ENCODE results near the gene APPL2.

Gene APPL2

DNA sequence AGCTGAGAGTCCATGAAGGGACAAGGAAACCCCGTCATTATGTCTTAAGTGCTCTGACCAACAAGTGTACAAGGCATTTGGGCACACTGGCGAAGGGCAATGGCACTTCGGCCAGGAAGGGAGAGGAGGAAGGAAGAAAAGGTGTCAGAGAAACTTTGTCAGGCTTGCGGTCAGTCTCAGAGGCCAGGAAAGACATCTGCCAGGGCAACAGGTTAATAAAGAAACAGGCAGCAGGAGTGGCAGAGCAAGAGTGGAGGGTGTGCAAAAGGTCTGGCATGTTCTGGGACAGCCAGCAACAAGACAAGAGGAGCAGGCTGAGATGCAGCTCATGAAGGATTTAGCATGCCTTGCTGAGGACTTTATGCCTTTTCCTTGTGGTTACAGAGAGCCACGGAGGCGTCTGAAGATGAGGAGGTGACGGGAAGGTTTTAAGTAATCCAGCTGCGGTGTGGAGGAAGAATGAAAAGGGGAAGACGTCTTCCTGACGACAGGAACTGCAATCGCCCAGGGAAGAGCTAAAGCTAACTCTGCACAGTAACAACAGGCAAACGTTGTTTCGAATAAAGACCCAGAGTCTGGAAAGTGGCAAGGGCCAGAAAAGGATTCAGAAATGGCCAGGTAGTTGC, 13.1 kb downstream of the APPL2 start:
- Mint-ChIP-seq H3K4me3 (no peak overlapping the region), H3K27me3 (ENCODE audit: low read depth) (no peaks in the 10 kb centered on the region), H3K9me3 (no peaks in the 10 kb centered on the region), H3K4me1 (ENCODE audit: low read depth) (peaks cover 24% of the 10 kb centered on the region), H3K36me3 (ENCODE audit: low read depth) (peaks cover 29% of the 10 kb centered on the region), H3K27ac (no peak overlapping the region)

DNA sequence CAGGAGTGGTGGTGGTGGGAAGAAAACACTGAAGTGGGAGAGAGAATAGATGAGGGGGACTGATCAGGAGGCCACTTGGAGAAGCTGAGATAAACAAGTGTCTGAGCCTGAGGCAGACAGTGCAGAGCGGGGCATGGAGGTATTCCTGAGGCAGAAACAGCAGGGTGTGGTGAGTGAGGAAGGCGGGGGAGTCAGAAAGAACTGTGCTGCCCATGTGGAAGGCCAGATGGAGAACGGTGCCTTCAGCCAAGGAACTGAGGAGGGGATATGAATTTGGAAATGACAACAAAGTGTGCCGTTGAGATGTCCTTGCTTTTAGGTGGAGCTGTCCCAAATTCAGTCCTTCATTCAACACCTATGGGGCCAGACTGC, 13.7 kb downstream of the APPL2 start:
- Mint-ChIP-seq H3K36me3 (ENCODE audit: low read depth) (peaks cover 24% of the 10 kb centered on the region), H3K4me3 (no peak overlapping the region), H3K4me1 (ENCODE audit: low read depth) (peaks cover 19% of the 10 kb centered on the region), H3K9me3 (no peaks in the 10 kb centered on the region), H3K27ac (no peak overlapping the region), H3K27me3 (ENCODE audit: low read depth) (no peaks in the 10 kb centered on the region)

- Mint-ChIP-seq H3K27ac (no peak overlapping the region), H3K9me3 (no peaks in the 10 kb centered on the region), H3K36me3 (ENCODE audit: low read depth) (peaks cover 26% of the 10 kb centered on the region), H3K27me3 (ENCODE audit: low read depth) (no peaks in the 10 kb centered on the region), H3K4me1 (ENCODE audit: low read depth) (peaks cover 18% of the 10 kb centered on the region), H3K4me3 (no peak overlapping the region)
Measured at GRCh38 chr12:105221583-105222283, 14.2 kb downstream of the APPL2 start.

GRCh38 chr12:105220929-105221290, 15.1 kb downstream of the APPL2 start:
- no peak overlapping the region for H3K4me3 Mint-ChIP-seq

DNA sequence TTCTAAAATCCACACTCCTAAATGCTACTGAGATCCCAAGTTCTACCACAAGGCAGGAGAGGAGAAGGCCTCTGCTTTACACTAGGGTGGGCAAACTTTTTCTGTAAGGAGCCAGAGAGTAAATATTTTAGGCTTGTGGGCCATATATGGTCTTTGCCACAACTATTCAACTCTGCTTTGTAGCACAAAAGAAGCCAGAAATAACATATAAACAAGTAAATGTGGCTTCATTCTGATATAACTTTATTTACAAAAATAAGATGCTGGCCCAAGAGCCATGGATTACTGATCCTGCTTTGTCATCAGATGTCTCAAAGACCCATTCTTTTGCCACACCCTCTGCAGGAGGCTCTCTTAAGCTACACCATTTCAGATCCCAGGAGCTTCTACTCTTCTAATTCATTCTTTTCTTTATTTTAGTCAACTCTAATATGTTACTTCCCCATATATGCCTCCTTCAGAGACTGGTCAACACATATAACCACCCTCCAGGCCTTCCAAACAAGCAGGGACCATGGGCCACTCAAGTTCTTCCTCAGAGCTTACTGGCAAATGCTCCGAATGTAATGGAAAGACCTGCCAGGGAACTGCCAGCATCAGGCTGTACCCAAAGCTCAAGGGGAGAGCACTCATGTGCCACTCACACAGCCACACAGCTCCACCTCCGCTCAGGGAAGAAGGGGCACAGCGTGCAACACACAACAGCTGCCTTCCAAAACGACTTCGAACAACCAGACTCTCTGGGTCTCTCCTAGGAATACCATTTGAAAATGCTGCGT, 15.6 kb downstream of the APPL2 start:
- H3K27ac Mint-ChIP-seq = no peak overlapping the region

More at GRCh38 chr12:105220929-105221290, 15.1 kb downstream of the APPL2 start:
- no peaks in the 10 kb centered on the region for H3K27me3 Mint-ChIP-seq (ENCODE audit: low read depth)
- peaks cover 12% of the 10 kb centered on the region for H3K4me1 Mint-ChIP-seq (ENCODE audit: low read depth)
- H3K9me3 Mint-ChIP-seq = no peaks in the 10 kb centered on the region
- peaks cover 26% of the 10 kb centered on the region for H3K36me3 Mint-ChIP-seq (ENCODE audit: low read depth)
- H3K27ac Mint-ChIP-seq = no peak overlapping the region

GRCh38 chr12:105219261-105220028, 16.5 kb downstream of the APPL2 start:
- no peak overlapping the region for H3K4me3 Mint-ChIP-seq
- peaks cover 26% of the 10 kb centered on the region for H3K36me3 Mint-ChIP-seq (ENCODE audit: low read depth)
- no peaks in the 10 kb centered on the region for H3K9me3 Mint-ChIP-seq
- H3K27me3 Mint-ChIP-seq (ENCODE audit: low read depth) = no peaks in the 10 kb centered on the region
- H3K27ac Mint-ChIP-seq = no peak overlapping the region
- H3K4me1 Mint-ChIP-seq (ENCODE audit: low read depth) = peaks cover 2% of the 10 kb centered on the region

More for the DNA sequence above, 15.6 kb downstream of the APPL2 start:
- no peaks in the 10 kb centered on the region for H3K27me3 Mint-ChIP-seq (ENCODE audit: low read depth)
- peaks cover 26% of the 10 kb centered on the region for H3K36me3 Mint-ChIP-seq (ENCODE audit: low read depth)
- no peak overlapping the region for H3K4me3 Mint-ChIP-seq
- H3K4me1 Mint-ChIP-seq (ENCODE audit: low read depth) = peaks cover 8% of the 10 kb centered on the region
- no peaks in the 10 kb centered on the region for H3K9me3 Mint-ChIP-seq

GRCh38 chr12:105218434-105218833, 17.5 kb downstream of the APPL2 start:
- H3K4me3 Mint-ChIP-seq = no peak overlapping the region
- H3K4me1 Mint-ChIP-seq (ENCODE audit: low read depth) = peaks cover 2% of the 10 kb centered on the region
- H3K36me3 Mint-ChIP-seq (ENCODE audit: low read depth) = peaks cover 30% of the 10 kb centered on the region
- no peak overlapping the region for H3K27ac Mint-ChIP-seq
- H3K27me3 Mint-ChIP-seq (ENCODE audit: low read depth) = no peaks in the 10 kb centered on the region
- H3K9me3 Mint-ChIP-seq = no peaks in the 10 kb centered on the region

- Mint-ChIP-seq H3K36me3 (ENCODE audit: low read depth) (peaks cover 20% of the 10 kb centered on the region), H3K4me3 (no peak overlapping the region), H3K27me3 (ENCODE audit: low read depth) (no peaks in the 10 kb centered on the region), H3K4me1 (ENCODE audit: low read depth) (no peaks in the 10 kb centered on the region), H3K9me3 (no peaks in the 10 kb centered on the region), H3K27ac (no peak overlapping the region)
Measured at GRCh38 chr12:105214670-105215375, 21.2 kb downstream of the APPL2 start.

DNA sequence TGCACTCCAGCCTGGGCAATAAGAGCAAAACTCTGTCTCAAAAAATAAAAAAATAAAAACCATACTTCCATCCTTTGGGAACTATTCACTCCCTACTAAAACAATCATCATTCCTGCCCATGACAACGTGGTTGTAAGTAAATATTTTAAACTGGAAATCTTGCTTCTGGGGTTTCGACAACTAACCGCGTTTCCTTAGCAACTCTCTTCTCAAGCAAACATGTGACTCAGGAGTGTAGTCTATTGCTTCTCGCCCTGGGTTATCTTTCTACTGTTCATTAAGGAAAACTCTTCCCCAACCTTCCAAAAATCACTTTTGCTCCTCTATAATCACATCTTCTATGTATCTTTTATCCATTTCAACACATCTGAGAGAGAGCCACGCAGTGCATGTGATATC, 21.8 kb downstream of the APPL2 start:
- H3K36me3 Mint-ChIP-seq (ENCODE audit: low read depth) = peaks cover 20% of the 10 kb centered on the region
- no peaks in the 10 kb centered on the region for H3K4me1 Mint-ChIP-seq (ENCODE audit: low read depth)
- H3K27me3 Mint-ChIP-seq (ENCODE audit: low read depth) = no peaks in the 10 kb centered on the region
- H3K9me3 Mint-ChIP-seq = no peaks in the 10 kb centered on the region
- H3K27ac Mint-ChIP-seq = no peak overlapping the region
- H3K4me3 Mint-ChIP-seq = no peak overlapping the region

- no peak overlapping the region for H3K4me3 Mint-ChIP-seq
- H3K36me3 Mint-ChIP-seq (ENCODE audit: low read depth) = peaks cover 26% of the 10 kb centered on the region
- no peaks in the 10 kb centered on the region for H3K27me3 Mint-ChIP-seq (ENCODE audit: low read depth)
- H3K9me3 Mint-ChIP-seq = no peaks in the 10 kb centered on the region
- H3K4me1 Mint-ChIP-seq (ENCODE audit: low read depth) = no peaks in the 10 kb centered on the region
- no peak overlapping the region for H3K27ac Mint-ChIP-seq
Measured at GRCh38 chr12:105212438-105212837, 23.5 kb downstream of the APPL2 start.

GRCh38 chr12:105209091-105209490, 26.9 kb downstream of the APPL2 start:
- H3K4me1 Mint-ChIP-seq (ENCODE audit: low read depth) = no peaks in the 10 kb centered on the region
- H3K36me3 Mint-ChIP-seq (ENCODE audit: low read depth) = peaks cover 24% of the 10 kb centered on the region
- no peaks in the 10 kb centered on the region for H3K27me3 Mint-ChIP-seq (ENCODE audit: low read depth)
- no peaks in the 10 kb centered on the region for H3K9me3 Mint-ChIP-seq
- no peak overlapping the region for H3K27ac Mint-ChIP-seq
- H3K4me3 Mint-ChIP-seq = no peak overlapping the region

GRCh38 chr12:105206686-105207374, 29.1 kb downstream of the APPL2 start:
- no peaks in the 10 kb centered on the region for H3K27me3 Mint-ChIP-seq (ENCODE audit: low read depth)
- no peak overlapping the region for H3K27ac Mint-ChIP-seq
- H3K36me3 Mint-ChIP-seq (ENCODE audit: low read depth) = peaks cover 23% of the 10 kb centered on the region
- no peaks in the 10 kb centered on the region for H3K9me3 Mint-ChIP-seq
- H3K4me3 Mint-ChIP-seq = no peak overlapping the region
- no peaks in the 10 kb centered on the region for H3K4me1 Mint-ChIP-seq (ENCODE audit: low read depth)

- Mint-ChIP-seq H3K4me3 (no peak overlapping the region), H3K9me3 (no peaks in the 10 kb centered on the region), H3K4me1 (ENCODE audit: low read depth) (no peaks in the 10 kb centered on the region), H3K36me3 (ENCODE audit: low read depth) (peaks cover 18% of the 10 kb centered on the region), H3K27me3 (ENCODE audit: low read depth) (no peaks in the 10 kb centered on the region), H3K27ac (no peak overlapping the region)
Measured at GRCh38 chr12:105205322-105206048, 30.5 kb downstream of the APPL2 start.

Data from T-helper 1 cell treated with Interleukin-12 subunit alpha and Interleukin-12 subunit beta and Interleukin-4 antibody, amounts not matched to agents 30 μg/mL and 1 μg/mL, for 36 hours (primary cell).